GM12865 (cell line): ENCODE measurements around the gene WDFY4.

Source experiments
- DNase-seq: peaks from one replicate; pipeline ENCODE4 v3.0.0; 2010; ENCODE audit warnings: low read depth
- H3K4me3 ChIP-seq: 2 replicates; pipeline ENCODE4 v1.5.1; 2011; ENCODE audit warnings: mild to moderate bottlenecking, low read depth, low read length, control low read depth
- CTCF ChIP-seq: IDR thresholded peaks from 2 replicates; pipeline ENCODE4 v1.5.1; 2011; ENCODE audit warnings: low read length, control low read depth, low read depth, inconsistent platforms; ENCODE audit not compliant: insufficient read depth; ENCODE audit errors: missing control alignments

Gene WDFY4

GRCh38 chr10:48938990-48939536 is 254.4 kb downstream of the WDFY4 start:
- H3K4me3 ChIP-seq = no peak overlapping the region
- TF ChIP-seq CTCF = no peak
- DNase-seq = no peak

GRCh38 chr10:48939790-48940325 is 255.2 kb downstream of the WDFY4 start, which contains the start of gene LRRC18:
Gene LRRC18, minus strand, starts transcription at chr10:48939840. Its CDS starts 25,685 bp downstream, at chr10:48914155.
- H3K4me3 ChIP-seq = no peak within 1 kb of the TSS
- no peak for DNase-seq
- TF ChIP-seq CTCF = no peak

DNA sequence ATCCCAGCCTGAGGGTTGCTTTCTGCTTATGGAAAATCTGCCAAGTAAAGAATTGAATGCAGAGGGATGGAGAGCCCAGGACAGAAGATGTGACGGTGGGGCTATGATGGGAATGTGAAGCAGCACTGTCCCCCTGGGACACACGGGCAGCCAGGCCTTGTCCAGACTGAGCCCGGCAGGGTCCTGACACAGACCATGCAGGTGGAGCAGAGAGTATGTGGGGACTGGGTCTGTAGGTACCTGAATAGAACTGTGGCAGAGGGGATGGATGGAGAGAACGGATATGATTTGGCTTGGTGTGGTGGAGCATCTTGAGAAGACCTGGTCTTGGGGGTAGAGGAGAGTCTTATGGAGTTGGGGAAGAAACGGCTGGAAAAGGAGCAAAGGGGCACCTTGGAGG is 255.7 kb downstream of the WDFY4 start:
- no peak overlapping the region for H3K4me3 ChIP-seq
- no peak for TF ChIP-seq CTCF
- DNase-seq = no peak

DNA sequence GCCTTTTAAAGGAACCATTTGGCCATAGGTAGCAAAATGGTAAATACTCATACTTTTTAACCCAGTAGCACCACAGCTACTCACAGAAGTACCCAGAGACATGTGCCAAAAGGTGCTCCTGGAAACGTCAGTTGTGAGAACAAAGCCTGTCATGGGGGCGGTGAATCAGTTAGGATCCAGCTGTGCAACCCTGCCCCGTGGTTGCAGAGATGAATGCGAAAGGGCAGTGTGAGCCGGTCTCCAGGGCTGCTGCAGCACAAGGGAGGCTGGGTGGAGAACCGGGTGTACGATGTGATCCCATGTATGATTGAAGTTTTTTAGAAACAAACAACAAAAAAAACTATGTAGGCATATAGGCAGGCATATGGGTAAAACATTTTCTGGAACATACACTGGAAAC is 256.3 kb downstream of the WDFY4 start:
- TF ChIP-seq CTCF = no peak
- no peak overlapping the region for H3K4me3 ChIP-seq
- DNase-seq = no peak

DNA sequence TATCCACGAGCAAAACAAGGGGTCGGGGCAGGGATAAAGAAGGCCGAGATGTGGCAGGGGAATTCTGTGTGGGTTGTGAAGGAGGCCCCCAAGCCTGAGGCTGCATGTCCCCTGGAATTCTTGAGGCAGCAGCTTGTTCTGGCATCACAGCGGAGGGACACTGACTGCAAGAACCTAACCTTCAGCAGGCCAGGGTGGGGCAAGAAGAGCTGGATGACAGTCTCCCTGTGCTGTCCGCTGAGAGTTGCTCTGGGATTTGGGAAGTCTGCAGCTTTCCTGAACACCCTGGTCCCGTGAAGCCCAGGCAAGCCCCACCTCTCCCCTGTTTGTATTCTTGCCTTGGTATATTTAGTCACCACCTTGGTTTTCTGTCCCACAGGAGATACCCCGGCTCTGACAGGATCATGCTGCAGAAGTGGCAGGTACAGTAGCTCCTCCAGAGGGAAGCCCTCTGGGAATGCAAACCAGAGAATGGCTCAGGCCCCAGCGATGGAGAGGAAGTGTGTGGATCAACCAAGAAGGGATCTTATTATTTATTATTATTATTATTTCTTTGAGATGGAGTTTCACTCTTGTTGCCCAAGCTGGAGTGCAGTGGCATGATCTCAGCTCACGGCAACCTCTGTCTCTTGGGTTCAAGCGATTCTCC is 256.9 kb downstream of the WDFY4 start:
- no peak for TF ChIP-seq CTCF
- H3K4me3 ChIP-seq = no peak overlapping the region
- DNase-seq = no peak

GRCh38 chr10:48943096-48943495 is 258.4 kb downstream of the WDFY4 start:
- no peak overlapping the region for H3K4me3 ChIP-seq
- TF ChIP-seq CTCF = no peak
- DNase-seq = no peak
